ENCODE results near the gene TAX1BP3. TPM values are rescaled to one million over a fixed set of nuclear protein-coding genes. Genes with fewer than 3 reads are reported as not detected.

Gene TAX1BP3
- total RNA-seq, 2 donors from 2014 or later, result 148 to 195 TPM

DNA sequence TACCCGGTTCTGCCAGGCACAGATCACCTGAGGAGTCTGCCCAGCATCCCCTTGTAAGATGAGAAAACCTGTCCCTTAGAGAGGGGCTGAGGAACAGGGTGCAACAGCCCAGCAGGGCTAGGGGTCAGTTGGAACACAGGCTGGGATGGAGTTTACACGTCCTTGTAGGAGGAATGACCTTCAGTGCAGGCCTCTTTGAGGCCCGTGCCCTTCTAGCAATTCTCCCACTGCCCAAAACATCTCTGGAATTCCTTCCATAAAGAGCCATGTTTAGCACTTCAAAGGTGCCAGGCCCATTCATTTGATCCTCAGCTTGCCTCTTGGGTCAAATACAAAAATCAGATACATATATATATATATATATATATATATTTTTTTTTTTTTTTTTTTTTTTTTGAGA is 27.4 kb downstream of the TAX1BP3 start:
- TF ChIP-seq, protein P1, sequence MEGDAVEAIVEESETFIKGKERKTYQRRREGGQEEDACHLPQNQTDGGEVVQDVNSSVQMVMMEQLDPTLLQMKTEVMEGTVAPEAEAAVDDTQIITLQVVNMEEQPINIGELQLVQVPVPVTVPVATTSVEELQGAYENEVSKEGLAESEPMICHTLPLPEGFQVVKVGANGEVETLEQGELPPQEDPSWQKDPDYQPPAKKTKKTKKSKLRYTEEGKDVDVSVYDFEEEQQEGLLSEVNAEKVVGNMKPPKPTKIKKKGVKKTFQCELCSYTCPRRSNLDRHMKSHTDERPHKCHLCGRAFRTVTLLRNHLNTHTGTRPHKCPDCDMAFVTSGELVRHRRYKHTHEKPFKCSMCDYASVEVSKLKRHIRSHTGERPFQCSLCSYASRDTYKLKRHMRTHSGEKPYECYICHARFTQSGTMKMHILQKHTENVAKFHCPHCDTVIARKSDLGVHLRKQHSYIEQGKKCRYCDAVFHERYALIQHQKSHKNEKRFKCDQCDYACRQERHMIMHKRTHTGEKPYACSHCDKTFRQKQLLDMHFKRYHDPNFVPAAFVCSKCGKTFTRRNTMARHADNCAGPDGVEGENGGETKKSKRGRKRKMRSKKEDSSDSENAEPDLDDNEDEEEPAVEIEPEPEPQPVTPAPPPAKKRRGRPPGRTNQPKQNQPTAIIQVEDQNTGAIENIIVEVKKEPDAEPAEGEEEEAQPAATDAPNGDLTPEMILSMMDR (IDR thresholded peaks at IDR 0.05), result no peak
- intact Hi-C loops (cut with DNase I), result loop anchor here (10.0 kb wide), 1 partner anchor 106 kb away; no protein-coding TSS in a partner anchor
- Histone ChIP-seq H3K36me3 (no peaks in the 10 kb centered on the region), H3K9ac (ENCODE audit: low read depth in 2 of 2, low read length in 2 of 2) (no peak overlapping the region), H3K27ac (no peak overlapping the region), H3K27me3 (no peaks in the 10 kb centered on the region), H3K9me3 (no peaks in the 10 kb centered on the region), H3K4me3 (no peak overlapping the region), H3K4me1 (no peaks in the 10 kb centered on the region)
- no peak for DNase-seq

DNA sequence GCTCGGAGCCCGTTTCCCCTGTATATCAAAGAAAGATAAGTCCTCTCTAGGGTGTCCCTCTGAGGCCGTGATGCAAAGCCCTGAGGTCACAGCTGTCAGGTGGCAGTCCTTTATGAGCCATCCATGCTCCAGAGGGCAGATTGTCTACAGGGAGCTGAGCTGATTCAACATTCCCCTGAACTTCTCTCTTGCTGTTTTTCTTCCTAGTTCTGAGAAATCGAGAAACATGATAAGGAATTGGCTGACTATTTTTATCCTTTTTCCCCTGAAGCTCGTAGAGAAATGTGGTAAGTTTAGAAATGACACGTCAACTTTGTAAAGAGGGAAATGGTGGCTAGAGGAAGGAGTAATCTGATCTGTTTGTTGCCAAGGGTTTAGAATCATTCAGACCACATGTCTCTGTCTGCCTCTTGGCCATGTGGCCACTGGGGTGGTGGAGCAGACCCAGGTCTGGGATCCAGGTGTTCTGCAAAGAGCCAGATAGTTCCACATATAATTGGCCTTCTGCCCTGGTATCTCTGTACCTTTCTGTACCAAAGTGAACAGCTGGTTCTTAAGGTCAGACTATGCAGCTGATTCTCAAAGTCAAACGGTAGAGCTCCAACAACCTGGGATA is 28.3 kb downstream of the TAX1BP3 start:
- H3K4me3 ChIP-seq, result no peak overlapping the region
- H3K27me3 ChIP-seq, result no peaks in the 10 kb centered on the region
- no peaks in the 10 kb centered on the region for H3K36me3 ChIP-seq
- no peaks in the 10 kb centered on the region for H3K4me1 ChIP-seq
- no peak overlapping the region for H3K27ac ChIP-seq
- intact Hi-C loops (cut with DNase I), result loop anchor here (10.0 kb wide), 1 partner anchor 105 kb away; no protein-coding TSS in a partner anchor
- H3K9me3 ChIP-seq, result no peaks in the 10 kb centered on the region
- H3K9ac ChIP-seq (ENCODE audit: low read depth in 2 of 2, low read length in 2 of 2), result no peak overlapping the region
- no peak for DNase-seq
- TF ChIP-seq, protein P1 (IDR thresholded peaks at IDR 0.05), result no peak

DNA sequence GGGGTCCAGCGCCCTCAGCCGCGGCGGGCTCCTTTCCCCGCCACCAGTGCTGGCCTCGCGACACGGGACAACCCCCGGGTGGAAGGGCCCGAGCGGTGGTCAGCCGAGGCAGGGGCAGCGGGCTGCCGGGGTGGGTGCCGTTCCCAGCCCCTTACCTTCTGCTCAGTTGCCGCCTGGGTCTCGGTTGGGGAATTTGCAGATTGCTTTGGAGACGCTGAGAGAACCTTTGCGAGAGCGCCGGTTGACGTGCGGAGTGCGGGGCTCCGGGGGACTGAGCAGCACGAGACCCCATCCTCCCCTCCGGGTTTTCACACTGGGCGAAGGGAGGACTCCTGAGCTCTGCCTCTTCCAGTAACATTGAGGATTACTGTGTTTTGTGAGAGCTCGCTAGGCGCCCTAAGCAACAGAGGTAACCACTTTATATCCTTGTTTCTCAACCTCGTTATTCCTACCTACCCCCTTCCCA is 31.4 kb downstream of the TAX1BP3 start:
- H3K27me3 ChIP-seq, result no peaks in the 10 kb centered on the region
- H3K4me1 ChIP-seq, result no peaks in the 10 kb centered on the region
- TF ChIP-seq, protein P1 (IDR thresholded peaks at IDR 0.05), result no peak
- DNase-seq, result no peak
- intact Hi-C loops (cut with DNase I), result no loop called here
- H3K4me3 ChIP-seq, result peak overlapping the region; percentile 90
- H3K36me3 ChIP-seq, result no peaks in the 10 kb centered on the region
- peak overlapping the region; percentile 81 to 85 for H3K9ac ChIP-seq (ENCODE audit: low read depth in 2 of 2, low read length in 2 of 2)
- peak overlapping the region; percentile 84 for H3K27ac ChIP-seq
- H3K9me3 ChIP-seq, result no peaks in the 10 kb centered on the region

DNA sequence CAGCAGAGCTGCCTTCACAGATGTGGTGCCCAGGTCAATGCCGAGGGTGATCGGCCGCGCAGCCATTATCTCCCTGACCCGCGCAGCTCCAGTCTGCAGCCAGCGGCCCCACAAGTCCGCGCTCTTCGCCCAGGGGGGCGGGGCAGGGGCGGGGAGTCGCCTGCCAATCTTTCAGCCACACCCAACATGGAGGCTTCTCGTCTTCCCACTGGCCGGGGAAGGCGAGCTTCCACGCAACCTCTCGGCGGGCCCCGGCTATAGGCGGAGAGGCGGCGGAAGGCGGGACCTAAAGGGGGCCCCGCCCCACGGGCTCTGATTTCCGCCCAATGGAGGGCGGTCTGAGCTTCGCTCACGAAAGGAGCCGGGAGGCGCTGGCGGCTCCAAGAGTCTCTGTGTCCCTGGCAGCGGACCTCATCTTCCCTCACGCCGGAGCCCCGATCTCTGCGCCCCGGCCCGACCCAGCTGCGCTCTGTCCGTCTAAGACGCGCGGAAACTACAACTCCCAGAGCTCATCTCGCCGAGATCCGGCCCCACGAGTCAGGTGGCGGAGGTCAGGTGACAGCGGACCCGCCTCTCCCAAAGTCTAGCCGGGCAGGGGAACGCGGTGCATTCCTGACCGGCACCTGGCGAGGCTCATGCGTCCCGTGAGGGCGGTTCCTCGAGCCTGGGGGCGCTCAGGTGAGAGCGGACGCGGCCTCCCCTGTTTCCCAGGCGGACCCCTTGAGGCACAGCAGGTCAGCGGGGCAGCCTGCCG is 32.0 kb downstream of the TAX1BP3 start, which contains the start of the genes CTNS and SHPK:
Gene CTNS (plus strand): TSS at position 607 of the 754 bp plus-strand sequence. CDS start 3,447 bp downstream, outside the sequence.
Gene SHPK (minus strand): TSS at position 97 of the 754 bp plus-strand sequence. CDS start 31 bp downstream, at position 66.
- Histone ChIP-seq H3K27me3 (no peaks in the 10 kb centered on the region), H3K9ac (ENCODE audit: low read depth in 2 of 2, low read length in 2 of 2) (peak within 1 kb of the TSS; percentile 85 to 87), H3K27ac (peak within 1 kb of the TSS; percentile 84), H3K4me3 (peak within 1 kb of the TSS; percentile 90), H3K9me3 (no peaks in the 10 kb centered on the region), H3K4me1 (no peaks in the 10 kb centered on the region), H3K36me3 (no peaks in the 10 kb centered on the region)
- peak; percentile 97 for DNase-seq
- intact Hi-C loops (cut with DNase I), result no loop called here
- TF ChIP-seq, protein P1 (IDR thresholded peaks at IDR 0.05), result no peak

DNA sequence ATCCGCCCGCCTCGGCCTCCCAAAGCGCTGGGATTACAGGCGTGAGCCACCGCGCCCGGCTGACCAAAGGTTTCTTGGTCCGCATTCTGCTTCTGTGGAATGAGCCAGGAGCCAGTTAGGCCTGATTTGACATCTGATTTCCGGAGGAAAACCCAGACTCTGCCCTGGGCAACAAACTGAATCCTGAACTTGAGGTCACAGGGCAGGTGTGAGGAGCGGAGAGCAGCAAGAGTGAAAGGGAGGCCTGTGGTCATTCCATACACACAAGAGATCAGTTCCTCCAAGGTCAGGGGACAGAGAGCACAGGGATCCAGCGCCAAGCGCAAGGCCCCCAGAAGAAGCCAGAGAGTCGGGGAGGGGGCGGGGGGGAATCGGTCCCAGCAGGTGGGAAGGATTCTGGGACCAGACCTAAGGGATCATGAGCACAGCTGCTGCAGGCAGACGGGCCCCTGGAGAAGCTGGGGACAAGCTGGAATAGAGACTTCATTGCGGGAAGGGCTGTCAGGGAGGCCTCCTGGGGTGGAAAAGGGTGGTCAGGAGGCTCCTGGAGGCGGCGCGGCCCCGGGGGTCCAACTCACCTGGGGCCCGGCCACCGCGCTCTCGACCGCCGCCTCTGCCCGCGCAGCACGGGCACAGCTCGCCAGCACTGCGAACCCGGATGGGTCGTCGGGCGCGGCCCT is 32.8 kb downstream of the TAX1BP3 start:
- TF ChIP-seq, protein P1 (IDR thresholded peaks at IDR 0.05), result no peak
- Histone ChIP-seq H3K36me3 (no peaks in the 10 kb centered on the region), H3K4me3 (peak overlapping the region; percentile 90), H3K4me1 (no peaks in the 10 kb centered on the region), H3K9me3 (no peaks in the 10 kb centered on the region), H3K27ac (peak overlapping the region; percentile 84), H3K27me3 (no peaks in the 10 kb centered on the region), H3K9ac (ENCODE audit: low read depth in 2 of 2, low read length in 2 of 2) (peak overlapping the region; percentile 77 to 87)
- intact Hi-C loops (cut with DNase I), result no loop called here
- peak; percentile 66 for DNase-seq

All from colonic mucosa (tissue), 4 donors.